Activated CD8-positive, alpha-beta memory T cell treated with anti-CD3 and anti-CD28 coated beads, Interleukin-2, amount 10 ng/mL, durations not matched to agents 7 days and 5 days (primary cell): Measurements from ENCODE around the gene FTSJ3. TPM values are rescaled to one million over a fixed set of nuclear protein-coding genes. Genes with fewer than 3 reads are reported as not detected.
"Not testable (repeated sequence)": the region's sequence is repeated elsewhere in the genome, so short reads cannot be mapped to it uniquely, and the experiment has no call there.

ENCODE experiments used
- ATAC-seq: fragments of 150-1000 bp; cut with Tn5 transposase; one replicate; pipeline ENCODE4 v1.10.0; 2021; ENCODE audit warnings: moderate library complexity
- CTCF ChIA-PET: fragments of 350-600 bp; sonication (Branson Sonifier 250); formaldehyde crosslinking; loops from one replicate; lab custom pipeline; 2021; ENCODE audit warnings: antibody characterized with exemption; lab: Charles Lee
- DNase-seq: peaks from one replicate; pipeline ENCODE4 v3.0.0-alpha.2; 2020
- H3K27ac Mint-ChIP-seq: one replicate; pipeline ENCODE4 v1.8.0; 2021; ENCODE audit warnings: mild to moderate bottlenecking, mixed read lengths
- H3K27me3 Mint-ChIP-seq: one replicate; pipeline ENCODE4 v1.8.0; 2021; ENCODE audit warnings: mixed read lengths
- H3K36me3 Mint-ChIP-seq: one replicate; pipeline ENCODE4 v1.8.0; 2021; ENCODE audit warnings: mild to moderate bottlenecking, mixed read lengths
- H3K4me1 Mint-ChIP-seq: one replicate; pipeline ENCODE4 v1.8.0; 2021; ENCODE audit warnings: mixed read lengths
- H3K4me3 Mint-ChIP-seq: one replicate; pipeline ENCODE4 v1.8.0; 2021; ENCODE audit warnings: mild to moderate bottlenecking, moderate library complexity, mixed read lengths
- H3K9me3 Mint-ChIP-seq: one replicate; pipeline ENCODE4 v1.8.0; 2022; ENCODE audit warnings: low read depth, mixed read lengths
- total RNA-seq, 2 experiments: library from RNA; stranded (reverse); gene quantifications; one replicate each; pipeline ENCODE4 v1.2.3, GENCODE V29; 2021

FTSJ3 gene
- total RNA-seq, 2 experiments from 2014 or later = 58.9 to 71.7 TPM

GRCh38 chr17:63819131-63819530 is 8.3 kb downstream of the FTSJ3 start:
- H3K27me3 Mint-ChIP-seq = no peaks in the 10 kb centered on the region
- ATAC-seq = no peak
- no peak overlapping the region for H3K4me3 Mint-ChIP-seq
- peaks cover 19% of the 10 kb centered on the region for H3K4me1 Mint-ChIP-seq
- H3K9me3 Mint-ChIP-seq = no peaks in the 10 kb centered on the region
- H3K36me3 Mint-ChIP-seq = peaks cover 78% of the 10 kb centered on the region
- CTCF ChIA-PET = interaction anchor here (1.5 to 1.7 kb wide), 2 partner anchors 16 to 46 kb away, joined by 3 read pairs; partner anchors contain the start of genes CCDC47 and DDX42
- H3K27ac Mint-ChIP-seq = no peak overlapping the region
- no peak for DNase-seq

- Mint-ChIP-seq H3K27me3 (no peaks in the 10 kb centered on the region), H3K4me1 (peaks cover 9% of the 10 kb centered on the region), H3K4me3 (no peak overlapping the region), H3K36me3 (peaks cover 78% of the 10 kb centered on the region), H3K9me3 (no peaks in the 10 kb centered on the region), H3K27ac (no peak overlapping the region)
- ATAC-seq (no peak), DNase-seq (no peak)
- CTCF ChIA-PET = interaction anchor here (0.6 to 1.5 kb wide), 3 partner anchors 10 to 20 kb away, joined by 3 to 5 read pairs (median 3); partner anchors contain the start of genes FTSJ3 and PSMC5
Measured at GRCh38 chr17:63817736-63818385, 9.6 kb downstream of the FTSJ3 start.

GRCh38 chr17:63816669-63817068 is 10.8 kb downstream of the FTSJ3 start:
- H3K36me3 Mint-ChIP-seq = peaks cover 75% of the 10 kb centered on the region
- peaks cover 4% of the 10 kb centered on the region for H3K4me1 Mint-ChIP-seq
- no peaks in the 10 kb centered on the region for H3K27me3 Mint-ChIP-seq
- DNase-seq = no peak
- CTCF ChIA-PET = interaction anchor here (0.6 to 1.0 kb wide), 2 partner anchors 9 to 170 kb away, joined by 3 to 5 read pairs; no protein-coding TSS in a partner anchor
- no peak overlapping the region for H3K27ac Mint-ChIP-seq
- ATAC-seq = no peak
- no peaks in the 10 kb centered on the region for H3K9me3 Mint-ChIP-seq
- H3K4me3 Mint-ChIP-seq = no peak overlapping the region

GRCh38 chr17:63816123-63816522 is 11.3 kb downstream of the FTSJ3 start:
- no peak for DNase-seq
- ATAC-seq = no peak
- Mint-ChIP-seq H3K27me3 (no peaks in the 10 kb centered on the region), H3K4me1 (peaks cover 3% of the 10 kb centered on the region), H3K4me3 (no peak overlapping the region), H3K36me3 (peaks cover 74% of the 10 kb centered on the region), H3K9me3 (no peaks in the 10 kb centered on the region), H3K27ac (no peak overlapping the region)
- CTCF ChIA-PET = interaction anchor here (1.0 to 1.6 kb wide), 2 partner anchors 10 to 14 kb away, joined by 3 to 5 read pairs; no protein-coding TSS in a partner anchor

- no peak for ATAC-seq
Measured at GRCh38 chr17:63809970-63810369, 17.5 kb downstream of the FTSJ3 start.

GRCh38 chr17:63805591-63805990 is 21.9 kb downstream of the FTSJ3 start:
- CTCF ChIA-PET = no interaction called here
- Mint-ChIP-seq H3K36me3 (peaks cover 57% of the 10 kb centered on the region), H3K9me3 (no peaks in the 10 kb centered on the region), H3K27ac (peak overlapping the region; percentile 47), H3K4me1 (peaks cover 5% of the 10 kb centered on the region), H3K27me3 (no peaks in the 10 kb centered on the region), H3K4me3 (no peak overlapping the region)
- no peak for ATAC-seq
- no peak for DNase-seq

More at GRCh38 chr17:63809970-63810369, 17.5 kb downstream of the FTSJ3 start:
- peaks cover 5% of the 10 kb centered on the region for H3K4me1 Mint-ChIP-seq
- no peak for DNase-seq
- H3K36me3 Mint-ChIP-seq = peaks cover 73% of the 10 kb centered on the region
- H3K9me3 Mint-ChIP-seq = no peaks in the 10 kb centered on the region
- CTCF ChIA-PET = no interaction called here
- H3K4me3 Mint-ChIP-seq = no peak overlapping the region
- no peaks in the 10 kb centered on the region for H3K27me3 Mint-ChIP-seq
- H3K27ac Mint-ChIP-seq = no peak overlapping the region

GRCh38 chr17:63804328-63804727 is 23.1 kb downstream of the FTSJ3 start:
- H3K4me1 Mint-ChIP-seq = peaks cover 5% of the 10 kb centered on the region
- H3K27me3 Mint-ChIP-seq = no peaks in the 10 kb centered on the region
- no peak overlapping the region for H3K27ac Mint-ChIP-seq
- no peak for ATAC-seq
- H3K4me3 Mint-ChIP-seq = no peak overlapping the region
- peaks cover 59% of the 10 kb centered on the region for H3K36me3 Mint-ChIP-seq
- no peaks in the 10 kb centered on the region for H3K9me3 Mint-ChIP-seq
- CTCF ChIA-PET = interaction anchor here (1.1 to 1.4 kb wide), 5 partner anchors 12 to 31 kb away, joined by 3 to 5 read pairs (median 4); no protein-coding TSS in a partner anchor
- no peak for DNase-seq

GRCh38 chr17:63800783-63801182 is 26.7 kb downstream of the FTSJ3 start:
- H3K4me1 Mint-ChIP-seq = no peaks in the 10 kb centered on the region
- H3K27ac Mint-ChIP-seq = no peak overlapping the region
- H3K9me3 Mint-ChIP-seq = no peaks in the 10 kb centered on the region
- CTCF ChIA-PET = no interaction called here
- DNase-seq = no peak
- no peaks in the 10 kb centered on the region for H3K27me3 Mint-ChIP-seq
- H3K36me3 Mint-ChIP-seq = peaks cover 58% of the 10 kb centered on the region
- no peak overlapping the region for H3K4me3 Mint-ChIP-seq
- no peak for ATAC-seq

GRCh38 chr17:63798572-63799106 is 28.8 kb downstream of the FTSJ3 start:
- CTCF ChIA-PET = interaction anchor here (1.4 kb wide), 1 partner anchor 67 kb away, joined by 4 read pairs; no protein-coding TSS in a partner anchor
- H3K27me3 Mint-ChIP-seq = no peaks in the 10 kb centered on the region
- H3K36me3 Mint-ChIP-seq = peaks cover 59% of the 10 kb centered on the region

GRCh38 chr17:63796375-63796774 is 31.1 kb downstream of the FTSJ3 start:
- peaks cover 64% of the 10 kb centered on the region for H3K36me3 Mint-ChIP-seq
- not testable (repeated sequence) for H3K27ac Mint-ChIP-seq, H3K9me3 Mint-ChIP-seq, H3K27me3 Mint-ChIP-seq, ATAC-seq, DNase-seq, H3K4me3 Mint-ChIP-seq, H3K4me1 Mint-ChIP-seq
- CTCF ChIA-PET = interaction anchor here (1.0 kb wide), 1 partner anchor 17 kb away, joined by 4 read pairs; no protein-coding TSS in a partner anchor

More at GRCh38 chr17:63798572-63799106, 28.8 kb downstream of the FTSJ3 start:
- Mint-ChIP-seq H3K27ac (no peak overlapping the region), H3K4me3 (no peak overlapping the region), H3K4me1 (peaks cover 2% of the 10 kb centered on the region), H3K9me3 (no peaks in the 10 kb centered on the region)
- ATAC-seq = no peak
- DNase-seq = no peak

- H3K4me1 Mint-ChIP-seq = peaks cover 8% of the 10 kb centered on the region
- no peak overlapping the region for H3K27ac Mint-ChIP-seq
- no peak for ATAC-seq
- H3K36me3 Mint-ChIP-seq = peaks cover 51% of the 10 kb centered on the region
- H3K9me3 Mint-ChIP-seq = no peaks in the 10 kb centered on the region
- DNase-seq = no peak
- CTCF ChIA-PET = interaction anchor here (1.2 to 1.9 kb wide), 2 partner anchors 9 to 12 kb away, joined by 3 to 4 read pairs; no protein-coding TSS in a partner anchor
- H3K4me3 Mint-ChIP-seq = no peak overlapping the region
- no peaks in the 10 kb centered on the region for H3K27me3 Mint-ChIP-seq
Measured at GRCh38 chr17:63792055-63792729, 35.3 kb downstream of the FTSJ3 start.

- Mint-ChIP-seq H3K27me3 (no peaks in the 10 kb centered on the region), H3K4me1 (peaks cover 11% of the 10 kb centered on the region), H3K9me3 (no peaks in the 10 kb centered on the region), H3K27ac (no peak overlapping the region), H3K36me3 (peaks cover 41% of the 10 kb centered on the region), H3K4me3 (no peak overlapping the region)
- CTCF ChIA-PET = no interaction called here
- DNase-seq (no peak), ATAC-seq (no peak)
Measured at GRCh38 chr17:63790057-63790456, 37.4 kb downstream of the FTSJ3 start.

GRCh38 chr17:63786971-63787711 is 40.3 kb downstream of the FTSJ3 start:
- H3K9me3 Mint-ChIP-seq = no peaks in the 10 kb centered on the region
- H3K4me1 Mint-ChIP-seq = peaks cover 31% of the 10 kb centered on the region
- no peak for DNase-seq
- H3K4me3 Mint-ChIP-seq = no peak overlapping the region
- ATAC-seq = no peak
- CTCF ChIA-PET = no interaction called here
- no peaks in the 10 kb centered on the region for H3K27me3 Mint-ChIP-seq
- no peak overlapping the region for H3K27ac Mint-ChIP-seq
- peaks cover 27% of the 10 kb centered on the region for H3K36me3 Mint-ChIP-seq
